Liver (tissue), 9 donors: Measurements from ENCODE around the gene YEATS2. TPM values are rescaled to one million over a fixed set of nuclear protein-coding genes. Genes with fewer than 3 reads are reported as not detected.

Source experiments
- DNase-seq: peaks from one replicate; pipeline ENCODE4 v3.0.0-alpha.2; 2017; ENCODE audit warnings: low spot score
- H3K27ac ChIP-seq, 2 donors: one replicate each; pipeline ENCODE4 v1.7.0; 2013; ENCODE audit warnings: inconsistent platforms in 2 of 2, low read length in 2 of 2, control low read depth in 1 of 2, low read depth in 1 of 2, mild to moderate bottlenecking in 1 of 2
- H3K27me3 ChIP-seq, 4 donors: one replicate each; pipeline versions ENCODE4 v1.6.1 to v1.7.0; 2013; ENCODE audit warnings: low read length in 3 of 4, inconsistent platforms in 1 of 4, mild to moderate bottlenecking in 1 of 4, moderate library complexity in 1 of 4; ENCODE audit not compliant: control insufficient read depth in 4 of 4, insufficient read depth in 4 of 4
- H3K36me3 ChIP-seq, 4 donors: one replicate each; pipeline versions ENCODE4 v1.6.1 to v1.7.0; 2013; ENCODE audit warnings: low read length in 3 of 4, mild to moderate bottlenecking in 3 of 4, low read depth in 1 of 4, moderate library complexity in 1 of 4; ENCODE audit not compliant: control insufficient read depth in 4 of 4, insufficient read depth in 3 of 4
- H3K4me1 ChIP-seq, 4 donors: one replicate each; pipeline versions ENCODE4 v1.6.1 to v1.7.0; 2013; ENCODE audit warnings: low read length in 3 of 4, mild to moderate bottlenecking in 3 of 4, moderate library complexity in 1 of 4; ENCODE audit not compliant: control insufficient read depth in 4 of 4, insufficient read depth in 4 of 4
- H3K4me3 ChIP-seq, 3 donors: one replicate each; pipeline versions ENCODE4 v1.6.1 to v1.7.0; 2013; ENCODE audit warnings: low read length in 3 of 3, control low read depth in 1 of 3, low read depth in 1 of 3, mild to moderate bottlenecking in 1 of 3
- H3K9ac ChIP-seq, 2 donors: one replicate each; pipeline ENCODE4 v1.7.0; 2013; ENCODE audit warnings: low read length in 2 of 2, mild to moderate bottlenecking in 2 of 2, moderate library complexity in 2 of 2, control low read depth in 1 of 2, low read depth in 1 of 2
- H3K9me3 ChIP-seq, 4 donors: one replicate each; pipeline versions ENCODE4 v1.6.1 to v1.7.0; 2013; ENCODE audit warnings: low read length in 3 of 4; ENCODE audit not compliant: control insufficient read depth in 4 of 4
- ATF3 ChIP-seq: IDR thresholded peaks from 2 replicates; pipeline ENCODE4 v1.6.1; 2016; ENCODE audit warnings: antibody characterized with exemption
- FOXA1 ChIP-seq: IDR thresholded peaks from 2 replicates; pipeline ENCODE4 v1.6.1; 2016; ENCODE audit warnings: antibody characterized with exemption
- FOXA2 ChIP-seq: IDR thresholded peaks from 2 replicates; pipeline ENCODE4 v1.6.1; 2016; ENCODE audit warnings: antibody characterized with exemption
- GABPA ChIP-seq, 2 donors: IDR thresholded peaks in 1 of 2; conservative IDR thresholded peaks in 1 of 2; 2 replicates each; pipeline ENCODE4 v1.6.1; 2016; ENCODE audit warnings: antibody characterized with exemption in 2 of 2, mild to moderate bottlenecking in 1 of 2, moderate library complexity in 1 of 2
- HNF4A ChIP-seq, 2 donors: conservative IDR thresholded peaks; 2 replicates each; pipeline ENCODE4 v1.6.1; 2016; ENCODE audit warnings: antibody characterized with exemption in 2 of 2, mild to moderate bottlenecking in 2 of 2
- HNF4G ChIP-seq: IDR thresholded peaks from 2 replicates; pipeline ENCODE4 v1.6.1; 2016; ENCODE audit warnings: antibody characterized with exemption
- JUND ChIP-seq, 2 donors: IDR thresholded peaks; 2 replicates each; pipeline ENCODE4 v1.6.1; 2016; ENCODE audit warnings: antibody characterized with exemption in 2 of 2
- MAX ChIP-seq: IDR thresholded peaks from 2 replicates; pipeline ENCODE4 v1.6.1; 2016; ENCODE audit warnings: antibody characterized with exemption
- NR2F2 ChIP-seq: IDR thresholded peaks from 2 replicates; pipeline ENCODE4 v1.6.1; 2016; ENCODE audit warnings: antibody characterized with exemption
- SP1 ChIP-seq: IDR thresholded peaks from 2 replicates; pipeline ENCODE4 v1.6.1; 2018; ENCODE audit warnings: antibody characterized with exemption, mild to moderate bottlenecking
- TAF1 ChIP-seq: conservative IDR thresholded peaks from 2 replicates; pipeline ENCODE4 v1.6.1; 2016; ENCODE audit warnings: antibody characterized with exemption, mild to moderate bottlenecking
- YY1 ChIP-seq: IDR thresholded peaks from 2 replicates; pipeline ENCODE4 v1.6.1; 2016; ENCODE audit warnings: antibody characterized with exemption, mild to moderate bottlenecking
- ZBTB33 ChIP-seq: IDR thresholded peaks from 2 replicates; pipeline ENCODE4 v1.6.1; 2016; ENCODE audit warnings: antibody characterized with exemption
- WGBS: extraction: QIAGEN DNeasy Blood & Tissue Kit; methylation state at CpG from one replicate; pipeline ENCODE4 v1.1.7; 2013; 5-methylcytosine and 5-hydroxymethylcytosine counted together
- polyA plus RNA-seq, 2 donors: library from polyadenylated mRNA; stranded (reverse) in 1 of 2; unstranded in 1 of 2; fragments of 200-250 nt in 1 of 2; fragments of >200 nt in 1 of 2; fragmentation: Nextera tagmentation in 1 of 2; extraction: Ambion mirVana in 1 of 2; gene quantifications; one replicate each; pipeline versions ENCODE4 v1.2.1 to v1.2.3, GENCODE V29; 2013 to 2015
- total RNA-seq, 2 donors: library from RNA; depleted of rRNA; stranded (reverse); fragments of >200 nt; gene quantifications; one replicate each; pipeline ENCODE4 v1.2.3, GENCODE V29; 2014
- TF ChIP-seq, protein P1 (sequence below): IDR thresholded peaks from 2 replicates; pipeline ENCODE4 v1.6.1; 2016; ENCODE audit warnings: antibody characterized with exemption, mild to moderate bottlenecking
- TF ChIP-seq, protein P2 (sequence below): fragments of 150-350 bp; IDR thresholded peaks from 2 replicates; pipeline ENCODE4 v1.5.1; 2017; ENCODE audit warnings: improper control_type of control experiment, low read depth, low read length; ENCODE audit not compliant: missing input control
- donor health status: healthy.
- donor health status: healthy.
- donor health status: healthy.
- donor health status: healthy.
- donor health status: healthy.

The YEATS2 gene
- total and polyA plus RNA-seq, 4 donors: 1.5 to 9.4 (median 4.9) TPM

- H3K27me3 ChIP-seq: no peaks in the 10 kb centered on the region
- no peaks in the 10 kb centered on the region for H3K9me3 ChIP-seq
- H3K36me3 ChIP-seq: no peaks in the 10 kb centered on the region
- no peak for DNase-seq
- WGBS: 44% methylated on average over 9 of the region's 9 CpGs
- peak overlapping the region; percentile 68 to 72 for H3K27ac ChIP-seq
- peak overlapping the region in 2 of 3 donors; percentile 43 to 100 for H3K4me3 ChIP-seq
- H3K4me1 ChIP-seq: peaks cover 0 to 4% (median 3%) of the 10 kb centered on the region in 4 donors
- TF ChIP-seq SP1: no peak
- TF ChIP-seq HNF4A (conservative IDR thresholded peaks at IDR 0.05): no peak
- no peak for TF ChIP-seq ATF3
- TF ChIP-seq ZBTB33: no peak
- TF ChIP-seq GABPA (IDR thresholded peaks at IDR 0.05 in 1 of 2, conservative IDR thresholded peaks at IDR 0.05 in 1 of 2): no peak
- no peak for TF ChIP-seq TAF1
- H3K9ac ChIP-seq: peak overlapping the region in 1 of 2 donors; percentile 56
These were observed 1.2 kb downstream of the YEATS2 start for GRCh38 chr3:183698756-183699155.

GRCh38 chr3:183699238-183699947 is 1.8 kb downstream of the YEATS2 start:
- H3K27me3 ChIP-seq: no peaks in the 10 kb centered on the region
- peak overlapping the region in 1 of 3 donors; percentile 100 for H3K4me3 ChIP-seq
- no peaks in the 10 kb centered on the region for H3K9me3 ChIP-seq
- 75% methylated on average over 13 of the region's 13 CpGs for WGBS
- H3K4me1 ChIP-seq: peaks cover 0 to 4% (median 3%) of the 10 kb centered on the region in 4 donors
- TF ChIP-seq FOXA1 (no peak), JUND (IDR thresholded peaks at IDR 0.05) (no peak), ATF3 (no peak), HNF4A (conservative IDR thresholded peaks at IDR 0.05) (no peak), SP1 (no peak), MAX (no peak), YY1 (no peak), FOXA2 (no peak), NR2F2 (no peak), HNF4G (no peak), ZBTB33 (no peak)
- TF ChIP-seq, protein P1, sequence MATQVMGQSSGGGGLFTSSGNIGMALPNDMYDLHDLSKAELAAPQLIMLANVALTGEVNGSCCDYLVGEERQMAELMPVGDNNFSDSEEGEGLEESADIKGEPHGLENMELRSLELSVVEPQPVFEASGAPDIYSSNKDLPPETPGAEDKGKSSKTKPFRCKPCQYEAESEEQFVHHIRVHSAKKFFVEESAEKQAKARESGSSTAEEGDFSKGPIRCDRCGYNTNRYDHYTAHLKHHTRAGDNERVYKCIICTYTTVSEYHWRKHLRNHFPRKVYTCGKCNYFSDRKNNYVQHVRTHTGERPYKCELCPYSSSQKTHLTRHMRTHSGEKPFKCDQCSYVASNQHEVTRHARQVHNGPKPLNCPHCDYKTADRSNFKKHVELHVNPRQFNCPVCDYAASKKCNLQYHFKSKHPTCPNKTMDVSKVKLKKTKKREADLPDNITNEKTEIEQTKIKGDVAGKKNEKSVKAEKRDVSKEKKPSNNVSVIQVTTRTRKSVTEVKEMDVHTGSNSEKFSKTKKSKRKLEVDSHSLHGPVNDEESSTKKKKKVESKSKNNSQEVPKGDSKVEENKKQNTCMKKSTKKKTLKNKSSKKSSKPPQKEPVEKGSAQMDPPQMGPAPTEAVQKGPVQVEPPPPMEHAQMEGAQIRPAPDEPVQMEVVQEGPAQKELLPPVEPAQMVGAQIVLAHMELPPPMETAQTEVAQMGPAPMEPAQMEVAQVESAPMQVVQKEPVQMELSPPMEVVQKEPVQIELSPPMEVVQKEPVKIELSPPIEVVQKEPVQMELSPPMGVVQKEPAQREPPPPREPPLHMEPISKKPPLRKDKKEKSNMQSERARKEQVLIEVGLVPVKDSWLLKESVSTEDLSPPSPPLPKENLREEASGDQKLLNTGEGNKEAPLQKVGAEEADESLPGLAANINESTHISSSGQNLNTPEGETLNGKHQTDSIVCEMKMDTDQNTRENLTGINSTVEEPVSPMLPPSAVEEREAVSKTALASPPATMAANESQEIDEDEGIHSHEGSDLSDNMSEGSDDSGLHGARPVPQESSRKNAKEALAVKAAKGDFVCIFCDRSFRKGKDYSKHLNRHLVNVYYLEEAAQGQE: no peak
- TF ChIP-seq, protein P2, sequence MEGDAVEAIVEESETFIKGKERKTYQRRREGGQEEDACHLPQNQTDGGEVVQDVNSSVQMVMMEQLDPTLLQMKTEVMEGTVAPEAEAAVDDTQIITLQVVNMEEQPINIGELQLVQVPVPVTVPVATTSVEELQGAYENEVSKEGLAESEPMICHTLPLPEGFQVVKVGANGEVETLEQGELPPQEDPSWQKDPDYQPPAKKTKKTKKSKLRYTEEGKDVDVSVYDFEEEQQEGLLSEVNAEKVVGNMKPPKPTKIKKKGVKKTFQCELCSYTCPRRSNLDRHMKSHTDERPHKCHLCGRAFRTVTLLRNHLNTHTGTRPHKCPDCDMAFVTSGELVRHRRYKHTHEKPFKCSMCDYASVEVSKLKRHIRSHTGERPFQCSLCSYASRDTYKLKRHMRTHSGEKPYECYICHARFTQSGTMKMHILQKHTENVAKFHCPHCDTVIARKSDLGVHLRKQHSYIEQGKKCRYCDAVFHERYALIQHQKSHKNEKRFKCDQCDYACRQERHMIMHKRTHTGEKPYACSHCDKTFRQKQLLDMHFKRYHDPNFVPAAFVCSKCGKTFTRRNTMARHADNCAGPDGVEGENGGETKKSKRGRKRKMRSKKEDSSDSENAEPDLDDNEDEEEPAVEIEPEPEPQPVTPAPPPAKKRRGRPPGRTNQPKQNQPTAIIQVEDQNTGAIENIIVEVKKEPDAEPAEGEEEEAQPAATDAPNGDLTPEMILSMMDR: no peak
- H3K9ac ChIP-seq: no peak overlapping the region
- H3K27ac ChIP-seq: peak overlapping the region; percentile 68 to 72
- H3K36me3 ChIP-seq: no peaks in the 10 kb centered on the region
- DNase-seq: no peak
